Esophagus squamous epithelium (tissue), 5 donors: ENCODE measurements around the gene TM9SF4. TPM values are rescaled to one million over a fixed set of nuclear protein-coding genes. Genes with fewer than 3 reads are reported as not detected.

Experiments used
- DNase-seq: peaks from one replicate; lab custom pipeline; 2025; lab: John Stamatoyannopoulos, UW
- H3K27ac ChIP-seq, 4 donors: fragments of 200-600 bp; sonication (generic); one replicate each; pipeline ENCODE4 v1.5.1; 2016 to 2019; ENCODE audit warnings: mild to moderate bottlenecking in 1 of 4
- H3K27me3 ChIP-seq, 4 donors: fragments of 200-600 bp; sonication (generic); 1 replicate in 3 of 4; 2 replicates in 1 of 4; pipeline versions ENCODE4 v1.5.1 to v1.6.0; 2017 to 2021; ENCODE audit warnings: antibody characterized with exemption in 1 of 4
- H3K36me3 ChIP-seq, 3 donors: fragments of 200-600 bp; sonication (generic); one replicate each; pipeline ENCODE4 v1.5.1; 2016 to 2019
- H3K4me1 ChIP-seq, 3 donors: fragments of 200-600 bp; sonication (generic); one replicate each; pipeline ENCODE4 v1.5.1; 2017 to 2019
- H3K4me3 ChIP-seq, 4 donors: fragments of 200-600 bp; sonication (generic); 1 replicate in 3 of 4; 2 replicates in 1 of 4; pipeline ENCODE4 v1.5.1; 2016 to 2019; ENCODE audit warnings: mild to moderate bottlenecking in 2 of 4, moderate library complexity in 1 of 4
- H3K9me3 ChIP-seq, 3 donors: fragments of 200-600 bp; sonication (generic); one replicate each; pipeline ENCODE4 v1.5.1; 2016 to 2019
- CTCF ChIP-seq, 6 experiments: fragments of 450-650 bp in 4 of 6; fragments of 200-600 bp in 2 of 6; sonication (generic) in 2 of 6; IDR thresholded peaks; one replicate each; pipeline ENCODE4 v1.5.1; 2016 to 2019; ENCODE audit warnings: antibody characterized with exemption in 6 of 6, mild to moderate bottlenecking in 4 of 6, moderate library complexity in 4 of 6
- POLR2A ChIP-seq, 4 donors: fragments of 450-650 bp; IDR thresholded peaks; one replicate each; pipeline ENCODE4 v1.6.1; 2017; ENCODE audit warnings: antibody characterized with exemption in 4 of 4, mild to moderate bottlenecking in 4 of 4, moderate library complexity in 3 of 4
- WGBS, 2 donors: methylation state at CpG; one replicate each; pipeline ENCODE4 v1.1.5; 2018; 5-methylcytosine and 5-hydroxymethylcytosine counted together
- intact Hi-C: fragments of 100-400 bp; cut with DNase I; formaldehyde crosslinking; loops from one replicate; pipeline ENCODE4 v1.15.0; 2022
- total RNA-seq, 4 donors: library from RNA; depleted of rRNA; stranded (reverse); fragments of >200 nt; gene quantifications; one replicate each; pipeline ENCODE4 v1.1.0, GENCODE V29; 2016
- donor health status: DM: yes; HTN: yes; CAD: no.

Gene TM9SF4
- total RNA-seq, 4 donors from 2014 or later, result 28.5 to 36.3 (median 32.1) TPM

GRCh38 chr20:32088759-32089158 lies 20.8 kb upstream of the TM9SF4 start:
- H3K27ac ChIP-seq, result no peak overlapping the region
- WGBS, 2 donors, result 83 to 85% methylated on average over 1 of the region's 3 CpGs
- intact Hi-C loops, result no loop called here
- no peaks in the 10 kb centered on the region for H3K9me3 ChIP-seq
- no peak for TF ChIP-seq CTCF (IDR thresholded peaks at IDR 0.05)
- TF ChIP-seq POLR2A (IDR thresholded peaks at IDR 0.05), result no peak
- no peak for DNase-seq
- H3K4me3 ChIP-seq, result no peak overlapping the region
- H3K36me3 ChIP-seq, result no peaks in the 10 kb centered on the region
- H3K27me3 ChIP-seq, result peaks cover 0 to 8% (median 0%) of the 10 kb centered on the region in 4 donors
- peaks cover 0 to 3% (median 0%) of the 10 kb centered on the region in 3 donors for H3K4me1 ChIP-seq

GRCh38 chr20:32089637-32090362 lies 19.7 kb upstream of the TM9SF4 start:
- no peak for TF ChIP-seq POLR2A (IDR thresholded peaks at IDR 0.05)
- TF ChIP-seq CTCF (IDR thresholded peaks at IDR 0.05), result no peak
- no peaks in the 10 kb centered on the region for H3K36me3 ChIP-seq
- intact Hi-C loops, result loop anchor here (5.0 to 10.0 kb wide), 3 partner anchors 57 to 235 kb away; no protein-coding TSS in a partner anchor
- H3K9me3 ChIP-seq, result no peaks in the 10 kb centered on the region
- peaks cover 0 to 6% (median 0%) of the 10 kb centered on the region in 4 donors for H3K27me3 ChIP-seq
- H3K27ac ChIP-seq, result no peak overlapping the region
- 64 to 85% methylated on average over 5 of the region's 5 CpGs for WGBS, 2 donors
- no peak for DNase-seq
- no peak overlapping the region for H3K4me3 ChIP-seq
- peaks cover 0 to 3% (median 0%) of the 10 kb centered on the region in 3 donors for H3K4me1 ChIP-seq

GRCh38 chr20:32091888-32092346 lies 17.6 kb upstream of the TM9SF4 start:
- Histone ChIP-seq H3K9me3 (no peaks in the 10 kb centered on the region), H3K27me3 (peaks cover 0 to 6% (median 0%) of the 10 kb centered on the region in 4 donors), H3K36me3 (no peaks in the 10 kb centered on the region), H3K4me1 (peaks cover 0 to 3% (median 0%) of the 10 kb centered on the region in 3 donors), H3K27ac (no peak overlapping the region), H3K4me3 (no peak overlapping the region)
- 0 to 1% methylated on average over 7 of the region's 7 CpGs for WGBS, 2 donors
- TF ChIP-seq POLR2A (IDR thresholded peaks at IDR 0.05) (no peak), CTCF (IDR thresholded peaks at IDR 0.05) (peak; percentile 66 to 95 (median 82))
- intact Hi-C loops, result loop anchor here (5.0 to 10.0 kb wide), 3 partner anchors 60 to 237 kb away; no protein-coding TSS in a partner anchor
- peak; percentile 18 for DNase-seq

- DNase-seq, result no peak
- intact Hi-C loops, result loop anchor here (10.0 kb wide), 2 partner anchors 154 to 244 kb away; no protein-coding TSS in a partner anchor
Observed at GRCh38 chr20:32098786-32099185, 10.7 kb upstream of the TM9SF4 start.

More at GRCh38 chr20:32098786-32099185, 10.7 kb upstream of the TM9SF4 start:
- 81 to 92% methylated on average over 6 of the region's 6 CpGs for WGBS, 2 donors
- no peak overlapping the region for H3K27ac ChIP-seq
- no peak for TF ChIP-seq POLR2A (IDR thresholded peaks at IDR 0.05)
- TF ChIP-seq CTCF (IDR thresholded peaks at IDR 0.05), result no peak
- no peaks in the 10 kb centered on the region for H3K9me3 ChIP-seq
- H3K36me3 ChIP-seq, result no peaks in the 10 kb centered on the region
- no peak overlapping the region for H3K4me3 ChIP-seq
- H3K4me1 ChIP-seq, result no peaks in the 10 kb centered on the region
- H3K27me3 ChIP-seq, result peaks cover 0 to 50% (median 0%) of the 10 kb centered on the region in 4 donors
